HEK293 (cell line): ENCODE data around the gene RASSF5.

Source experiments
- CTCF ChIP-seq: fragments of 450-650 bp; formaldehyde crosslinking; IDR thresholded peaks from 2 replicates; pipeline ENCODE4 v1.5.1; 2016; ENCODE audit warnings: missing biosample characterization, missing genetic modification characterization
- EGR2 ChIP-seq: fragments of 450-650 bp; formaldehyde crosslinking; IDR thresholded peaks from 2 replicates; pipeline ENCODE4 v1.5.1; 2016; ENCODE audit warnings: low read depth, missing biosample characterization, missing genetic modification characterization
- GLI2 ChIP-seq: fragments of 450-650 bp; formaldehyde crosslinking; IDR thresholded peaks from 2 replicates; pipeline ENCODE4; 2017; ENCODE audit warnings: missing biosample characterization, missing genetic modification characterization, low read depth, borderline replicate concordance
- OVOL3 ChIP-seq: fragments of 450-650 bp; formaldehyde crosslinking; IDR thresholded peaks from 2 replicates; pipeline ENCODE4 v1.5.1; 2016; ENCODE audit warnings: missing biosample characterization, missing genetic modification characterization
- RBAK ChIP-seq: fragments of 450-650 bp; formaldehyde crosslinking; IDR thresholded peaks from 2 replicates; pipeline ENCODE4 v1.5.1; 2016; ENCODE audit warnings: missing biosample characterization, missing genetic modification characterization
- YY1 ChIP-seq: fragments of 450-650 bp; formaldehyde crosslinking; IDR thresholded peaks from 2 replicates; pipeline ENCODE4 v1.5.1; 2018; ENCODE audit warnings: missing biosample characterization, missing genetic modification characterization
- ZBTB6 ChIP-seq: fragments of 450-650 bp; formaldehyde crosslinking; IDR thresholded peaks from 2 replicates; pipeline ENCODE4 v1.5.1; 2017; ENCODE audit warnings: missing biosample characterization, missing genetic modification characterization
- ZEB2 ChIP-seq: fragments of 450-650 bp; formaldehyde crosslinking; IDR thresholded peaks from 2 replicates; pipeline ENCODE4 v1.5.1; 2016; ENCODE audit warnings: missing biosample characterization, missing genetic modification characterization
- ZIC2 ChIP-seq: fragments of 450-650 bp; formaldehyde crosslinking; IDR thresholded peaks from 2 replicates; pipeline ENCODE4 v1.5.1; 2016; ENCODE audit warnings: missing biosample characterization, missing genetic modification characterization
- ZNF121 ChIP-seq: fragments of 450-650 bp; formaldehyde crosslinking; IDR thresholded peaks from 2 replicates; pipeline ENCODE4 v1.5.1; 2016; ENCODE audit warnings: missing biosample characterization, missing genetic modification characterization
- ZNF214 ChIP-seq: fragments of 450-650 bp; formaldehyde crosslinking; IDR thresholded peaks from 2 replicates; pipeline ENCODE4 v1.5.1; 2017; ENCODE audit warnings: missing biosample characterization, mild to moderate bottlenecking, missing genetic modification characterization, borderline replicate concordance
- ZNF23 ChIP-seq: fragments of 450-650 bp; formaldehyde crosslinking; IDR thresholded peaks from 2 replicates; pipeline ENCODE4 v1.5.1; 2016; ENCODE audit warnings: missing biosample characterization, missing genetic modification characterization, borderline replicate concordance
- ZNF266 ChIP-seq: fragments of 450-650 bp; formaldehyde crosslinking; IDR thresholded peaks from 2 replicates; pipeline ENCODE4 v1.5.1; 2016; ENCODE audit warnings: missing biosample characterization, missing genetic modification characterization, low read depth
- ZNF280D ChIP-seq: fragments of 450-650 bp; formaldehyde crosslinking; IDR thresholded peaks from 2 replicates; pipeline ENCODE4 v1.5.1; 2016; ENCODE audit warnings: missing biosample characterization, missing genetic modification characterization
- ZNF302 ChIP-seq: fragments of 450-650 bp; formaldehyde crosslinking; IDR thresholded peaks from 2 replicates; pipeline ENCODE4 v1.5.1; 2016; ENCODE audit warnings: missing biosample characterization, missing genetic modification characterization, low read depth
- ZNF335 ChIP-seq: fragments of 450-650 bp; formaldehyde crosslinking; conservative IDR thresholded peaks from 2 replicates; pipeline ENCODE4 v1.5.1; 2016; ENCODE audit warnings: missing biosample characterization, missing genetic modification characterization
- ZNF366 ChIP-seq: fragments of 450-650 bp; formaldehyde crosslinking; conservative IDR thresholded peaks from 2 replicates; pipeline ENCODE4 v1.5.1; 2016; ENCODE audit warnings: missing biosample characterization, missing genetic modification characterization
- ZNF398 ChIP-seq: fragments of 450-650 bp; formaldehyde crosslinking; IDR thresholded peaks from 2 replicates; pipeline ENCODE4 v1.5.1; 2017; ENCODE audit warnings: missing biosample characterization, missing genetic modification characterization
- ZNF423 ChIP-seq: fragments of 450-650 bp; formaldehyde crosslinking; IDR thresholded peaks from 2 replicates; pipeline ENCODE4 v1.5.1; 2016; ENCODE audit warnings: missing biosample characterization, missing genetic modification characterization
- ZNF530 ChIP-seq: fragments of 450-650 bp; formaldehyde crosslinking; IDR thresholded peaks from 2 replicates; pipeline ENCODE4 v1.5.1; 2016; ENCODE audit warnings: low read depth, missing biosample characterization, missing genetic modification characterization
- ZNF544 ChIP-seq: fragments of 450-650 bp; formaldehyde crosslinking; IDR thresholded peaks from 2 replicates; pipeline ENCODE4 v1.5.0; 2017; ENCODE audit warnings: missing biosample characterization, missing genetic modification characterization
- ZNF555 ChIP-seq: fragments of 450-650 bp; formaldehyde crosslinking; conservative IDR thresholded peaks from 2 replicates; pipeline ENCODE4 v1.5.1; 2017; ENCODE audit warnings: missing biosample characterization, mild to moderate bottlenecking, missing genetic modification characterization, inconsistent platforms
- ZNF580 ChIP-seq: fragments of 450-650 bp; formaldehyde crosslinking; IDR thresholded peaks from 2 replicates; pipeline ENCODE4 v1.5.1; 2016; ENCODE audit warnings: missing biosample characterization, missing genetic modification characterization
- ZNF585B ChIP-seq: fragments of 450-650 bp; formaldehyde crosslinking; IDR thresholded peaks from 2 replicates; pipeline ENCODE4 v1.5.1; 2016; ENCODE audit warnings: missing biosample characterization, missing genetic modification characterization
- ZNF600 ChIP-seq: fragments of 450-650 bp; formaldehyde crosslinking; IDR thresholded peaks from 2 replicates; pipeline ENCODE4 v1.5.1; 2016; ENCODE audit warnings: missing biosample characterization, missing genetic modification characterization
- ZNF629 ChIP-seq: fragments of 450-650 bp; formaldehyde crosslinking; IDR thresholded peaks from 2 replicates; pipeline ENCODE4 v1.5.1; 2017; ENCODE audit warnings: missing biosample characterization, missing genetic modification characterization
- ZNF654 ChIP-seq: fragments of 450-650 bp; formaldehyde crosslinking; IDR thresholded peaks from 2 replicates; pipeline ENCODE4 v1.5.1; 2016; ENCODE audit warnings: low read depth, missing biosample characterization, missing genetic modification characterization
- ZNF670 ChIP-seq: fragments of 450-650 bp; formaldehyde crosslinking; IDR thresholded peaks from 2 replicates; pipeline ENCODE4 v1.5.1; 2016; ENCODE audit warnings: missing biosample characterization, missing genetic modification characterization, low read depth
- ZNF701 ChIP-seq: fragments of 450-650 bp; formaldehyde crosslinking; IDR thresholded peaks from 2 replicates; pipeline ENCODE4 v1.5.1; 2016; ENCODE audit warnings: missing biosample characterization, missing genetic modification characterization
- ZSCAN4 ChIP-seq: fragments of 450-650 bp; formaldehyde crosslinking; IDR thresholded peaks from 2 replicates; pipeline ENCODE4 v1.5.1; 2017; ENCODE audit warnings: missing biosample characterization, missing genetic modification characterization

RASSF5 gene

GRCh38 chr1:206556750-206557635 lies 49.7 kb downstream of the RASSF5 start (continued):
- TF ChIP-seq EGR2 (tag by site-specific recombination), result peak; percentile 87
- TF ChIP-seq ZNF544 (tag by site-specific recombination), result no peak
- TF ChIP-seq ZNF335 (tag by site-specific recombination), result peak; percentile 39; the same call in 1 of the 2 replicates
- peak; percentile 66 for TF ChIP-seq ZNF398 (tag by site-specific recombination)
- no peak for TF ChIP-seq ZNF530 (tag by site-specific recombination)
- TF ChIP-seq ZSCAN4 (tag by site-specific recombination), result no peak
- TF ChIP-seq CTCF (tag by site-specific recombination), result peak; percentile 61
- TF ChIP-seq ZNF701 (tag by site-specific recombination), result no peak
- TF ChIP-seq ZNF580 (tag by site-specific recombination), result no peak
- TF ChIP-seq ZNF23, result no peak
- peak; percentile 89 for TF ChIP-seq ZNF600 (tag by site-specific recombination)
- no peak for TF ChIP-seq ZNF214 (tag by site-specific recombination)
- no peak for TF ChIP-seq GLI2 (tag by site-specific recombination)
- no peak for TF ChIP-seq ZNF654 (tag by site-specific recombination)
- no peak for TF ChIP-seq ZNF423
- TF ChIP-seq RBAK (tag by site-specific recombination), result no peak
- TF ChIP-seq ZNF121 (tag by site-specific recombination), result no peak
- no peak for TF ChIP-seq OVOL3 (tag by site-specific recombination)
- peak; percentile 47; the same call in 1 of the 2 replicates for TF ChIP-seq YY1 (tag by site-specific recombination)
- peak; percentile 41; the same call in 1 of the 2 replicates for TF ChIP-seq ZNF629 (tag by site-specific recombination)
- TF ChIP-seq ZIC2 (tag by site-specific recombination), result no peak
- no peak for TF ChIP-seq ZNF585B (tag by site-specific recombination)
- no peak for TF ChIP-seq ZNF266 (tag by site-specific recombination)
- no peak for TF ChIP-seq ZNF280D
- TF ChIP-seq ZNF366 (tag by site-specific recombination), result no peak
- TF ChIP-seq ZNF302 (tag by site-specific recombination), result no peak
- peak; percentile 46; the same call in 1 of the 2 replicates for TF ChIP-seq ZEB2
- no peak for TF ChIP-seq ZBTB6 (tag by site-specific recombination)
- TF ChIP-seq ZNF555, result no peak
- no peak for TF ChIP-seq ZNF670 (tag by site-specific recombination)
